H1 (cell line): ENCODE data around the gene GPALPP1. TPM values are rescaled to one million over a fixed set of nuclear protein-coding genes. Genes with fewer than 3 reads are reported as not detected.

Experiments
- FOSL1 ChIP-seq: IDR thresholded peaks from 2 replicates; pipeline ENCODE4 v1.6.1; 2011; ENCODE audit warnings: mild to moderate bottlenecking, low read depth, low read length, moderate library complexity; ENCODE audit not compliant: insufficient read depth
- polyA plus RNA-seq, 7 experiments: library from polyadenylated mRNA; depleted of rRNA in 3 of 7; stranded (reverse) in 5 of 7; unstranded in 2 of 7; fragments of >200 nt in 5 of 7; fragments of 200-250 nt in 2 of 7; gene quantifications; 1 replicate in 5 of 7; 2 replicates in 1 of 7; 4 replicates in 1 of 7; pipeline versions ENCODE4 v1.2.1 to v1.2.3, GENCODE V29; 2011 to 2013; ENCODE audit warnings: missing spikeins in 2 of 7, mixed read lengths in 2 of 7
- total RNA-seq: library from RNA; stranded (reverse); fragmentation: NEBNext Ultra II Directional; extraction: Animal tissue kit (Norgen Biotek cat#: 25700); gene quantifications from 2 replicates; pipeline ENCODE4 v1.2.1, GENCODE V29; 2021
- TF ChIP-seq, protein P1 (sequence below): fragments of 300-600 bp; sonication (generic); IDR thresholded peaks from 2 replicates; pipeline ENCODE4 v1.7.1; 2012; ENCODE audit warnings: low read length, moderate library complexity, mild to moderate bottlenecking, inconsistent platforms; ENCODE audit not compliant: insufficient replicate concordance
- TF ChIP-seq, protein P2 (sequence below), 3 experiments: IDR thresholded peaks; 1 replicate in 2 of 3; 2 replicates in 1 of 3; pipeline versions ENCODE4 v1.5.1 to v1.6.1; 2011; ENCODE audit warnings: low read length in 3 of 3, mild to moderate bottlenecking in 3 of 3, inconsistent platforms in 2 of 3, low read depth in 1 of 3, moderate library complexity in 1 of 3; ENCODE audit not compliant: insufficient read depth in 1 of 3; ENCODE audit errors: control extremely low read depth in 1 of 3
- TF ChIP-seq, protein P3 (sequence below): IDR thresholded peaks from 2 replicates; pipeline ENCODE4 v1.6.1; 2011; ENCODE audit warnings: low read depth, mild to moderate bottlenecking, low read length; ENCODE audit not compliant: insufficient read depth

The GPALPP1 gene
- total and polyA plus RNA-seq, 2 of the 8 experiments (the other 6 are each of a cell fraction or from before 2014, with no cell fraction given), result 8.5 to 26.1 TPM

DNA sequence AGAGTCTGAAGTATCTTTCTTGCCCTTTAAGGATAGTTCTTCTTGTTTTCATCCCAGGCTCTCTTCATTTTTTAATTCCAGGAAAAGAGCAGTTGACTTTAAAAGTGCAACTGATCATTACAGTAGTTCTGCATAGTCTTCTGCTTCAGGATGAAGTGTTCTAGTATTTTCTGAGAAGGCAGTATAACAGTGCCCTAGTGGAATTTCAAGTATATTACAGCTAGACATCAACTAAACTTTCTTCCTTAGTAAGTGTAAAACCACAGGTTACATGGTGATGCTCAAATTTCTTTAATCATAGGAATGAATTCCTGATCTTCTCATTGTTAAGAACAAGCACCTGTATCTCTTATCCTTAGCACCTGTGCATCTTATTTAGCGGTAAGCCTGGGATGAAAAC is 11.0 kb upstream of the GPALPP1 start (continued):
- TF ChIP-seq, protein P1, sequence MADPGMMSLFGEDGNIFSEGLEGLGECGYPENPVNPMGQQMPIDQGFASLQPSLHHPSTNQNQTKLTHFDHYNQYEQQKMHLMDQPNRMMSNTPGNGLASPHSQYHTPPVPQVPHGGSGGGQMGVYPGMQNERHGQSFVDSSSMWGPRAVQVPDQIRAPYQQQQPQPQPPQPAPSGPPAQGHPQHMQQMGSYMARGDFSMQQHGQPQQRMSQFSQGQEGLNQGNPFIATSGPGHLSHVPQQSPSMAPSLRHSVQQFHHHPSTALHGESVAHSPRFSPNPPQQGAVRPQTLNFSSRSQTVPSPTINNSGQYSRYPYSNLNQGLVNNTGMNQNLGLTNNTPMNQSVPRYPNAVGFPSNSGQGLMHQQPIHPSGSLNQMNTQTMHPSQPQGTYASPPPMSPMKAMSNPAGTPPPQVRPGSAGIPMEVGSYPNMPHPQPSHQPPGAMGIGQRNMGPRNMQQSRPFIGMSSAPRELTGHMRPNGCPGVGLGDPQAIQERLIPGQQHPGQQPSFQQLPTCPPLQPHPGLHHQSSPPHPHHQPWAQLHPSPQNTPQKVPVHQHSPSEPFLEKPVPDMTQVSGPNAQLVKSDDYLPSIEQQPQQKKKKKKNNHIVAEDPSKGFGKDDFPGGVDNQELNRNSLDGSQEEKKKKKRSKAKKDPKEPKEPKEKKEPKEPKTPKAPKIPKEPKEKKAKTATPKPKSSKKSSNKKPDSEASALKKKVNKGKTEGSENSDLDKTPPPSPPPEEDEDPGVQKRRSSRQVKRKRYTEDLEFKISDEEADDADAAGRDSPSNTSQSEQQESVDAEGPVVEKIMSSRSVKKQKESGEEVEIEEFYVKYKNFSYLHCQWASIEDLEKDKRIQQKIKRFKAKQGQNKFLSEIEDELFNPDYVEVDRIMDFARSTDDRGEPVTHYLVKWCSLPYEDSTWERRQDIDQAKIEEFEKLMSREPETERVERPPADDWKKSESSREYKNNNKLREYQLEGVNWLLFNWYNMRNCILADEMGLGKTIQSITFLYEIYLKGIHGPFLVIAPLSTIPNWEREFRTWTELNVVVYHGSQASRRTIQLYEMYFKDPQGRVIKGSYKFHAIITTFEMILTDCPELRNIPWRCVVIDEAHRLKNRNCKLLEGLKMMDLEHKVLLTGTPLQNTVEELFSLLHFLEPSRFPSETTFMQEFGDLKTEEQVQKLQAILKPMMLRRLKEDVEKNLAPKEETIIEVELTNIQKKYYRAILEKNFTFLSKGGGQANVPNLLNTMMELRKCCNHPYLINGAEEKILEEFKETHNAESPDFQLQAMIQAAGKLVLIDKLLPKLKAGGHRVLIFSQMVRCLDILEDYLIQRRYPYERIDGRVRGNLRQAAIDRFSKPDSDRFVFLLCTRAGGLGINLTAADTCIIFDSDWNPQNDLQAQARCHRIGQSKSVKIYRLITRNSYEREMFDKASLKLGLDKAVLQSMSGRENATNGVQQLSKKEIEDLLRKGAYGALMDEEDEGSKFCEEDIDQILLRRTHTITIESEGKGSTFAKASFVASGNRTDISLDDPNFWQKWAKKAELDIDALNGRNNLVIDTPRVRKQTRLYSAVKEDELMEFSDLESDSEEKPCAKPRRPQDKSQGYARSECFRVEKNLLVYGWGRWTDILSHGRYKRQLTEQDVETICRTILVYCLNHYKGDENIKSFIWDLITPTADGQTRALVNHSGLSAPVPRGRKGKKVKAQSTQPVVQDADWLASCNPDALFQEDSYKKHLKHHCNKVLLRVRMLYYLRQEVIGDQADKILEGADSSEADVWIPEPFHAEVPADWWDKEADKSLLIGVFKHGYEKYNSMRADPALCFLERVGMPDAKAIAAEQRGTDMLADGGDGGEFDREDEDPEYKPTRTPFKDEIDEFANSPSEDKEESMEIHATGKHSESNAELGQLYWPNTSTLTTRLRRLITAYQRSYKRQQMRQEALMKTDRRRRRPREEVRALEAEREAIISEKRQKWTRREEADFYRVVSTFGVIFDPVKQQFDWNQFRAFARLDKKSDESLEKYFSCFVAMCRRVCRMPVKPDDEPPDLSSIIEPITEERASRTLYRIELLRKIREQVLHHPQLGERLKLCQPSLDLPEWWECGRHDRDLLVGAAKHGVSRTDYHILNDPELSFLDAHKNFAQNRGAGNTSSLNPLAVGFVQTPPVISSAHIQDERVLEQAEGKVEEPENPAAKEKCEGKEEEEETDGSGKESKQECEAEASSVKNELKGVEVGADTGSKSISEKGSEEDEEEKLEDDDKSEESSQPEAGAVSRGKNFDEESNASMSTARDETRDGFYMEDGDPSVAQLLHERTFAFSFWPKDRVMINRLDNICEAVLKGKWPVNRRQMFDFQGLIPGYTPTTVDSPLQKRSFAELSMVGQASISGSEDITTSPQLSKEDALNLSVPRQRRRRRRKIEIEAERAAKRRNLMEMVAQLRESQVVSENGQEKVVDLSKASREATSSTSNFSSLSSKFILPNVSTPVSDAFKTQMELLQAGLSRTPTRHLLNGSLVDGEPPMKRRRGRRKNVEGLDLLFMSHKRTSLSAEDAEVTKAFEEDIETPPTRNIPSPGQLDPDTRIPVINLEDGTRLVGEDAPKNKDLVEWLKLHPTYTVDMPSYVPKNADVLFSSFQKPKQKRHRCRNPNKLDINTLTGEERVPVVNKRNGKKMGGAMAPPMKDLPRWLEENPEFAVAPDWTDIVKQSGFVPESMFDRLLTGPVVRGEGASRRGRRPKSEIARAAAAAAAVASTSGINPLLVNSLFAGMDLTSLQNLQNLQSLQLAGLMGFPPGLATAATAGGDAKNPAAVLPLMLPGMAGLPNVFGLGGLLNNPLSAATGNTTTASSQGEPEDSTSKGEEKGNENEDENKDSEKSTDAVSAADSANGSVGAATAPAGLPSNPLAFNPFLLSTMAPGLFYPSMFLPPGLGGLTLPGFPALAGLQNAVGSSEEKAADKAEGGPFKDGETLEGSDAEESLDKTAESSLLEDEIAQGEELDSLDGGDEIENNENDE, result no peak
- TF ChIP-seq, protein P2, sequence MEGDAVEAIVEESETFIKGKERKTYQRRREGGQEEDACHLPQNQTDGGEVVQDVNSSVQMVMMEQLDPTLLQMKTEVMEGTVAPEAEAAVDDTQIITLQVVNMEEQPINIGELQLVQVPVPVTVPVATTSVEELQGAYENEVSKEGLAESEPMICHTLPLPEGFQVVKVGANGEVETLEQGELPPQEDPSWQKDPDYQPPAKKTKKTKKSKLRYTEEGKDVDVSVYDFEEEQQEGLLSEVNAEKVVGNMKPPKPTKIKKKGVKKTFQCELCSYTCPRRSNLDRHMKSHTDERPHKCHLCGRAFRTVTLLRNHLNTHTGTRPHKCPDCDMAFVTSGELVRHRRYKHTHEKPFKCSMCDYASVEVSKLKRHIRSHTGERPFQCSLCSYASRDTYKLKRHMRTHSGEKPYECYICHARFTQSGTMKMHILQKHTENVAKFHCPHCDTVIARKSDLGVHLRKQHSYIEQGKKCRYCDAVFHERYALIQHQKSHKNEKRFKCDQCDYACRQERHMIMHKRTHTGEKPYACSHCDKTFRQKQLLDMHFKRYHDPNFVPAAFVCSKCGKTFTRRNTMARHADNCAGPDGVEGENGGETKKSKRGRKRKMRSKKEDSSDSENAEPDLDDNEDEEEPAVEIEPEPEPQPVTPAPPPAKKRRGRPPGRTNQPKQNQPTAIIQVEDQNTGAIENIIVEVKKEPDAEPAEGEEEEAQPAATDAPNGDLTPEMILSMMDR (IDR thresholded peaks at IDR 0.05; ENCODE audit: control extremely low read depth in 1 of 3, insufficient read depth in 1 of 3, low read depth in 1 of 3, low read length in 3 of 3), result no peak
- TF ChIP-seq, protein P3, sequence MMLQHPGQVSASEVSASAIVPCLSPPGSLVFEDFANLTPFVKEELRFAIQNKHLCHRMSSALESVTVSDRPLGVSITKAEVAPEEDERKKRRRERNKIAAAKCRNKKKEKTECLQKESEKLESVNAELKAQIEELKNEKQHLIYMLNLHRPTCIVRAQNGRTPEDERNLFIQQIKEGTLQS, result no peak
- TF ChIP-seq FOSL1, result no peak
